ENCODE measurements around the gene ARFGAP2. TPM values are rescaled to one million over a fixed set of nuclear protein-coding genes. Genes with fewer than 3 reads are reported as not detected.

The ARFGAP2 gene
- polyA plus RNA-seq, 1 donor from 2014 or later: 213 TPM

GRCh38 chr11:47148903-47149531 lies 27.7 kb downstream of the ARFGAP2 start:
- H3K9me2 ChIP-seq (ENCODE audit: insufficient read depth, low read length): no peaks in the 10 kb centered on the region
- H3K9ac ChIP-seq (ENCODE audit: low read length): no peak overlapping the region
- no peak for TF ChIP-seq TAF1 (IDR thresholded peaks at IDR 0.05; ENCODE audit: low read depth)
- TF ChIP-seq POLR2AphosphoS5 (IDR thresholded peaks at IDR 0.05): no peak
- no peak for TF ChIP-seq RAD21 (conservative IDR thresholded peaks at IDR 0.05)
- TF ChIP-seq CTCF (IDR thresholded peaks at IDR 0.05; ENCODE audit: poor library complexity, severe bottlenecking): no peak
- no peak for TF ChIP-seq EZH2 (IDR thresholded peaks at IDR 0.05; ENCODE audit: borderline replicate concordance, insufficient read depth, low read length, poor library complexity, severe bottlenecking)
- TF ChIP-seq EP300 (conservative IDR thresholded peaks at IDR 0.05; ENCODE audit: poor library complexity, severe bottlenecking): no peak
- TF ChIP-seq SMC3 (conservative IDR thresholded peaks at IDR 0.05; ENCODE audit: poor library complexity): no peak
- TF ChIP-seq MXI1 (conservative IDR thresholded peaks at IDR 0.05; ENCODE audit: poor library complexity, severe bottlenecking): no peak
- no peak for TF ChIP-seq REST (IDR thresholded peaks at IDR 0.05; ENCODE audit: borderline replicate concordance)
- no peak overlapping the region for H3K27ac ChIP-seq (ENCODE audit: low read length)
- H3K4me2 ChIP-seq (ENCODE audit: low read length): no peak overlapping the region
- no peaks in the 10 kb centered on the region for H3K9me3 ChIP-seq (ENCODE audit: low read length)
- no peaks in the 10 kb centered on the region for H3K36me3 ChIP-seq (ENCODE audit: insufficient read depth, low read length)
- H3K79me2 ChIP-seq (replicated peaks; ENCODE audit: insufficient read depth, low read length): no peaks in the 10 kb centered on the region
- no peaks in the 10 kb centered on the region for H4K20me1 ChIP-seq (ENCODE audit: insufficient read depth)
- no peak overlapping the region for H3K4me3 ChIP-seq (ENCODE audit: low read length)
- no peaks in the 10 kb centered on the region for H3K27me3 ChIP-seq (ENCODE audit: insufficient read depth, low read depth, low read length)
- H2AFZ ChIP-seq (ENCODE audit: low read depth, low read length): no peak overlapping the region
- H3F3A ChIP-seq (ENCODE audit: insufficient read depth, low read length, poor library complexity, severe bottlenecking): no peaks in the 10 kb centered on the region

GRCh38 chr11:47148270-47148669 lies 28.4 kb downstream of the ARFGAP2 start:
- H3K4me3 ChIP-seq (ENCODE audit: low read length): no peak overlapping the region
- H4K20me1 ChIP-seq (ENCODE audit: insufficient read depth): no peaks in the 10 kb centered on the region
- H2AFZ ChIP-seq (ENCODE audit: low read depth, low read length): no peak overlapping the region
- H3F3A ChIP-seq (ENCODE audit: insufficient read depth, low read length, poor library complexity, severe bottlenecking): no peaks in the 10 kb centered on the region
- no peaks in the 10 kb centered on the region for H3K27me3 ChIP-seq (ENCODE audit: insufficient read depth, low read depth, low read length)
- no peaks in the 10 kb centered on the region for H3K36me3 ChIP-seq (ENCODE audit: insufficient read depth, low read length)
- H3K9me2 ChIP-seq (ENCODE audit: insufficient read depth, low read length): no peaks in the 10 kb centered on the region
- TF ChIP-seq REST (IDR thresholded peaks at IDR 0.05; ENCODE audit: borderline replicate concordance): no peak
- TF ChIP-seq TAF1 (IDR thresholded peaks at IDR 0.05; ENCODE audit: low read depth): no peak
- TF ChIP-seq CTCF (IDR thresholded peaks at IDR 0.05; ENCODE audit: poor library complexity, severe bottlenecking): no peak
- TF ChIP-seq RAD21 (conservative IDR thresholded peaks at IDR 0.05): no peak
- TF ChIP-seq EP300 (conservative IDR thresholded peaks at IDR 0.05; ENCODE audit: poor library complexity, severe bottlenecking): no peak
- no peak for TF ChIP-seq MXI1 (conservative IDR thresholded peaks at IDR 0.05; ENCODE audit: poor library complexity, severe bottlenecking)
- H3K27ac ChIP-seq (ENCODE audit: low read length): no peak overlapping the region
- H3K9me3 ChIP-seq (ENCODE audit: low read length): no peaks in the 10 kb centered on the region
- H3K9ac ChIP-seq (ENCODE audit: low read length): no peak overlapping the region
- no peaks in the 10 kb centered on the region for H3K79me2 ChIP-seq (replicated peaks; ENCODE audit: insufficient read depth, low read length)
- no peak overlapping the region for H3K4me2 ChIP-seq (ENCODE audit: low read length)
